ENCODE results near the gene SPRED2.

SPRED2 gene

GRCh38 chr2:65281627-65282351, 150.6 kb downstream of the SPRED2 start:
- peaks cover 18% of the 10 kb centered on the region for H3K4me1 ChIP-seq (ENCODE audit: insufficient read depth, low read length)
- H3K4me2 ChIP-seq (ENCODE audit: insufficient read depth, low read length): no peak overlapping the region
- H3K9ac ChIP-seq (ENCODE audit: low read depth, low read length): no peak overlapping the region
- no peaks in the 10 kb centered on the region for H3K79me2 ChIP-seq (ENCODE audit: insufficient read depth, low read length)
- no peaks in the 10 kb centered on the region for H3K27me3 ChIP-seq (ENCODE audit: insufficient read depth, low read length, poor library complexity)
- no peaks in the 10 kb centered on the region for H3K36me3 ChIP-seq (ENCODE audit: insufficient read depth, low read length)
- ATAC-seq (ENCODE audit: insufficient read depth, low read depth) (no peak), DNase-seq (no peak)
- H3K9me3 ChIP-seq (ENCODE audit: insufficient read depth, low read length, severe bottlenecking): no peaks in the 10 kb centered on the region
- no peaks in the 10 kb centered on the region for H4K20me1 ChIP-seq (ENCODE audit: insufficient read depth, low read length)
- H2AFZ ChIP-seq (ENCODE audit: low read depth, low read length): no peak overlapping the region
- TF ChIP-seq EZH2 (IDR thresholded peaks at IDR 0.05; ENCODE audit: borderline replicate concordance, low read depth, low read length, severe bottlenecking) (no peak), CTCF (IDR thresholded peaks at IDR 0.05; ENCODE audit: borderline replicate concordance, extremely low read depth, low read length, poor library complexity, severe bottlenecking) (no peak)
- no peak overlapping the region for H3K4me3 ChIP-seq (ENCODE audit: low read depth in 1 of 2, low read length in 2 of 2)
- no peak overlapping the region for H3K27ac ChIP-seq (ENCODE audit: low read length)

GRCh38 chr2:65279756-65280155, 152.6 kb downstream of the SPRED2 start:
- H3K4me3 ChIP-seq (ENCODE audit: low read depth in 1 of 2, low read length in 2 of 2): no peak overlapping the region
- no peak overlapping the region for H2AFZ ChIP-seq (ENCODE audit: low read depth, low read length)
- H3K36me3 ChIP-seq (ENCODE audit: insufficient read depth, low read length): no peaks in the 10 kb centered on the region
- no peak overlapping the region for H3K9ac ChIP-seq (ENCODE audit: low read depth, low read length)
- DNase-seq (no peak), ATAC-seq (ENCODE audit: insufficient read depth, low read depth) (no peak)
- H3K9me3 ChIP-seq (ENCODE audit: insufficient read depth, low read length, severe bottlenecking): no peaks in the 10 kb centered on the region
- H3K79me2 ChIP-seq (ENCODE audit: insufficient read depth, low read length): no peaks in the 10 kb centered on the region
- TF ChIP-seq EZH2 (IDR thresholded peaks at IDR 0.05; ENCODE audit: borderline replicate concordance, low read depth, low read length, severe bottlenecking) (no peak), CTCF (IDR thresholded peaks at IDR 0.05; ENCODE audit: borderline replicate concordance, extremely low read depth, low read length, poor library complexity, severe bottlenecking) (no peak)
- no peaks in the 10 kb centered on the region for H4K20me1 ChIP-seq (ENCODE audit: insufficient read depth, low read length)
- H3K4me1 ChIP-seq (ENCODE audit: insufficient read depth, low read length): peaks cover 18% of the 10 kb centered on the region
- H3K4me2 ChIP-seq (ENCODE audit: insufficient read depth, low read length): no peak overlapping the region
- no peak overlapping the region for H3K27ac ChIP-seq (ENCODE audit: low read length)
- H3K27me3 ChIP-seq (ENCODE audit: insufficient read depth, low read length, poor library complexity): no peaks in the 10 kb centered on the region

GRCh38 chr2:65278531-65278981, 153.8 kb downstream of the SPRED2 start:
- Histone ChIP-seq H3K4me3 (ENCODE audit: low read depth in 1 of 2, low read length in 2 of 2) (no peak overlapping the region), H3K9ac (ENCODE audit: low read depth, low read length) (no peak overlapping the region), H4K20me1 (ENCODE audit: insufficient read depth, low read length) (no peaks in the 10 kb centered on the region), H3K27ac (ENCODE audit: low read length) (no peak overlapping the region), H3K36me3 (ENCODE audit: insufficient read depth, low read length) (no peaks in the 10 kb centered on the region), H3K9me3 (ENCODE audit: insufficient read depth, low read length, severe bottlenecking) (no peaks in the 10 kb centered on the region), H3K79me2 (ENCODE audit: insufficient read depth, low read length) (no peaks in the 10 kb centered on the region), H3K4me1 (ENCODE audit: insufficient read depth, low read length) (peaks cover 18% of the 10 kb centered on the region), H3K4me2 (ENCODE audit: insufficient read depth, low read length) (no peak overlapping the region), H2AFZ (ENCODE audit: low read depth, low read length) (no peak overlapping the region), H3K27me3 (ENCODE audit: insufficient read depth, low read length, poor library complexity) (no peaks in the 10 kb centered on the region)
- peak; percentile 88 for ATAC-seq (ENCODE audit: insufficient read depth, low read depth)
- TF ChIP-seq CTCF (IDR thresholded peaks at IDR 0.05; ENCODE audit: borderline replicate concordance, extremely low read depth, low read length, poor library complexity, severe bottlenecking): no peak
- no peak for TF ChIP-seq EZH2 (IDR thresholded peaks at IDR 0.05; ENCODE audit: borderline replicate concordance, low read depth, low read length, severe bottlenecking)
- DNase-seq: peak; percentile 41

All from DND-41 (cell line).